HL-60/S4 (cell line): ENCODE data around the gene ABCF2.

Experiments
- in situ Hi-C: fragments of 300-500 bp; cut with MboI; formaldehyde crosslinking; loops from 2 replicates; pipeline ENCODE4 v1.14.3; 2022; ENCODE audit warnings: low sequenced_read_pairs

Gene ABCF2

DNA sequence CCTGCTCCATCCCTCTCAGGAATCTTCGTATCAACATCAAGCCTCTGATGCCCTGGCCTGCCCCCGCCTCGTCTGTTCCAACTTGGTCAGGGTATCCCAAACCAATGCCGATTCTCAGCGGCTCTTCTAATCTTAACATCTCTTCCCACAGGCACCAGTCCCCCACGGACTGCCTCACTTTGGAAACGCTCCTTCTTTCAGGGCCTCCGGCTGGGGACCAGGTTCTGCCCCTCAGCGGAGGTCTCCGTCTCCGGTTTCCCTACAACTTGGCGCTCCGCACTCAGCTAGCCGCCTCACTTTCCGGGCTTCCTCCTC, 488 bp downstream of the ABCF2 start:
- in situ Hi-C loops = no loop called here

DNA sequence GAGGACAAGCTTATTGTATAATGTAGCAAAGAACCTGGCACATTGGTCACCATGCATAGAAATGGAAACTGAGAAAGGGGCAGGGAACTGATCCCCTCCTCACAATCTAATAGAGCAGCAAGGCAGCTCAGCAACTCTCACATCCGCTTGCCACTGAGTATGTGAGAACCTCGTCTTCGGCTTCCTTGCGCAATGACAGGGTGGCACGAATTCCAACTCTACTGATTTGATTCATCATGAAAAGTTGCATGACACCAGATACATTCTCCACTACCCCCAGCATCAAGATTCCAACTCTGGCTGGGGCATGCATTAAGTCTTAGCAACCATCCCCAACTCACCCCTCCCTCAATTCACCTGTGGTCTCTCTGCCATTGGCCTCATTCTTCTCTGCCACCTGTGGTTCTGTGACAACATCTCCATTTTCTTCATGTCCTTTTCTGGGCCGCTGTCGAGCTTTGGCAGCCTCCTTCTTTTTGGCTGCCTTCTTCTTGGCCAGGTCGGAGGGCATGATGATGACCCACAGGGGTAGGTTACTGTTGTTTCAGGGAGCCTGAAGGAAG, 976 bp downstream of the ABCF2 start:
- in situ Hi-C loops = no loop called here

DNA sequence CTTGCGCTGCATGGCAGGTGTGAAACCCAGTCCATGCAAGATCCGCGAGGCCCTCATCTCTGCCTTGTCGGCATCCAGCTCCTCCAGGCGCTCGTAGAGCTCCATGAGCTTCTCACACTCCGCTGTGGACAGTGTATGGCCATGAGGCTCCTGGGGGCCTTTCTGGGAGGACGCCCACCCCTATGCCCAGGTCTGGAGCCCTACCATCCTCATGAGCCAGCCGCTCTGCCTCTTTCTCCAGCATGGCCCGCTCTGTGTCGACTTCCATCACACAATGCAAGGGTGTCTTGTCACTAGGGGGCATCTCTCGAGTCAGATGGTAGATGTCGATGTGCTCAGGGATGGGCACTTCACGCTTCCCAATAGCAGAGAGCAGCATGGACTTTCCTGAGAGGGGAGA, 3.3 kb downstream of the ABCF2 start:
- in situ Hi-C loops = no loop called here

DNA sequence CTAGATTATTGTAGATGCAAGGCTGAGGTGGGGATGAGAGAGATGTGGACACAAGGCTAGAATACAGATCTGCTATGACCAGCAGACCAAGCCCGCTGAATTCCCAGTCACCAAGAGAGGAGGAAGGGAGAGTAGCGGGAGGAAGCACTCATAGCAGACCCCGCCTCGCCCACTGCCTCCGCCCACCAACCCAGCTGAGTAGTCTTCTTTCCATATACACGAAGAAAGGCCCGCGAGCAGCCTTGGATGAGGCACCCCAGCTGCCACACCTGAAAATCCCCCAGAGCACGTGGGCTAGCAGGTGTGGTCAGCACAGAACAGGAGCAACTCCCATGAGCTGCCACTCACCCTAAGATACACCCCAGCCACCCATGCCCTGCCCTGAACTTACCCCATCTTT, 8.8 kb downstream of the ABCF2 start:
- in situ Hi-C loops = no loop called here

DNA sequence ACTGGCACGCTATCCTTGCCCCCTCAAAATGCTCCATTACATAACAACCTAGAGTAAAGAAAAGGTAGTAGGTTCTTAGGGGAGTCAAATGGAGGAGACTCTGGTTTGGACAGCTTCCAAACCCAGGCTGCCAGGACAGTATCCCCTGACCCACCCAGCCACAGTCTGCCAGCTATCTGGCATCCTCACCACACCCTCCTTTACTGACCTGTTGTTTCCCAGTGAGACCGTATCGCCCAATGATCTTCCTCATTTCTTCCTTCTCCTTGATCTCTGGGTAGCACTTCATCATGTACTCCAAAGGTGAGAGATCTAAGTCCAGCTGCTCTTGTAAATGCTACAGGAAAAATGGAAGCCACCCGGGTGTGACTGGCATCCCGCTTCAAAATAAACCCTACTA, 11.6 kb downstream of the ABCF2 start:
- in situ Hi-C loops = no loop called here

DNA sequence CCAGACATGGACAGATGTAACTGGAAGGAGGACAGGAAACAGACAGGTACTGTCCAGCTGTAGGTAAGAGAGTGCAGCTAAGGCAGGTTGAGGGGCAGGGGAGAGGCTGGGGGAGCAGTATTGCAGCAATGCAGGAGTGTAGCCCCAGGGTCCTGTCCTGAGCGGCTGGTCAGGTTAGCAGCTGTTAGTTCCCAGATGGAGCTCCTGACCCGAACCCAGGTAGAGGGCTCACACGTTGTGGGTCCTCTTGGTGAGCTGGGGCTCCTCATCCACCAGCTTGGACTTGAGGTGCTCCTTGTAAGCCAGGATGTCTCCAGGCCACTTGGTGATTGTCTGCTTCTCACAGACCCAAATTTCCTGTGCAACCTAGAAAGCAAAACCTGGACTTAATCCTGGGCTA, 13.2 kb downstream of the ABCF2 start:
- in situ Hi-C loops = no loop called here

DNA sequence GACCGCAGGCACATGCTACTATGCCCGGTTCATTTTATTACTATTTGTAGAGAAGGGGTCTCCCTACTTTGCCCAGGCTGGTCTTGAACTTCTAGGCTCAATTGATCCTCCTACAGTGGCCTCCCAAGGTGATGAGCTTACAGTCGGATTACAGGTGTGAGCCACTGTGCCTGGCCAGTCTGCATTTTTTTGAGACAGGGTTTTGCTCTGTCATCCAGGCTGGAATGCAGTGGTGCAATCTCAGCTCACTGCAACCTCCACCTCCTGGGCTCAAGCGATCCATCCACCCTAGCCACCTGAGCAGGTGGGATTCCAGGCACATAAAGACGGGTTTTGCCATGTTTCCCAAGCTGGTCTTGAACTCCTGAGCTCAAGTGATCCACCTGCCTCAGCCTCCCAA, 14.4 kb downstream of the ABCF2 start:
- in situ Hi-C loops = no loop called here

DNA sequence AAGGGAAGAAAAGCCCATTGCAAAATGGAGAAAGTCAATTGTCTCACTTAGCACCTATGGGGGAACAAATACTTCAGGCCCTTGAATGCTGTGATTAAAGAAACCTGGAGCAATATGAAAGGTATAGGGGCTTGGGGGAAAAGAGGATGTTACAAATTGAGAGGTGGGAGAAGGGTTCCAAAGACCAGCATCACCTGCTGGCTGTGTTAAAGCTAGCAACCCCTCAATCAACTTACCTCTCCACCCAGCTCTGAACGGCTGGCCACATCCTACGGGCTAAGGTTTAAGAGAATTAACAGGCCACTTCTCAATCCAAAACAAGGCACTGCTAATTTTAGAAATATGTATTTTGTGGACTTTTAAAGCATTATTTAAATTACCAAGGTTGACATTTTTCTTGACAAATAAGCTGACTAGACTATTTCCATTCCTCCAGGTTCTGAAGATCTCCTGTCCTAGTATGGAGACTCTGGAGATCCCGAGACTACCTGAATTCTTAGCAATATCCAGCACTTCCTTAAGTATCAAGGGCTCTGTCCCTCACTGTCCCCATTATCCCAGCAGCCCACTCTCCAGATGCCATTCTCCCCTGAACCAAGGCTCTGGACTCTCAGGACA, 15.7 kb downstream of the ABCF2 start:
- in situ Hi-C loops = no loop called here

DNA sequence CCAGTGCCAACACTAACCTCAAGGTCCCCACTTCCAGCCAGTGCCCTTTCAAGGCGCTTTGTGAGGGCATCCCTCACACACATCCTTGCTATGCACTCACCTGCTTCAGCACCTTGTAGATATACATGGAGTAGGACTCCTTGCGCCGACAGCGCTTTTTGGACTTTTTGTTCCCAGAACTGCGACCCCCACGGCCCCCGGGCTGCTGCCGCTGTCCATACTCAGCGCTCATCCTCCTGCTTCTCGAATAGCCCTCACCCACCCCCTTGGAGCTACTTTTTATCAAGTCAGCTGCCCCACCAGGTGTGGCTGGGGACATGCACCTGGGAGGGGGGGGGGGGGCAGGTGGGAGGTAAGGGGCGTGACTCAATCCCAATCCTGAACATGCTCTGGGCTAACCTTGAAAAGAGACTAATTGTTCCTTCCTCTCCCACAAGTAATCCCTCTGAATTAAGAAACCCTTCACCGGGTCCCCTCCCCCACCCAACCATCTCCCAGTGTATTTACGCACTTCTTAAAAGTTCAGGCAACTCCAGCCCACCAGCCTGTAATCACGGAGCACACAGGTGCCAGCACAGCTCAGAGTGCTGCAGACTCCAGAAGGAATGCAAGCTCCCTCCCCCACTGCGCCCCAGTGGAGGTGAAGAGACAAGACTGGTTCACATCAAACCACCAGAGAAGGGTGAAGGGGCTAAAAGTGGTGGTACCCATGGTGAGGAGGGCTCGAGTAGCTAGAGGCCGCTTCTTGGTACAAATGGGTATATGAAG, 16.7 kb downstream of the ABCF2 start, which contains the start of gene H2BK1:
Gene H2BK1, minus strand, starts transcription at position 402 of the 768 bp plus-strand sequence. Its CDS starts 170 bp downstream, at position 232.
- in situ Hi-C loops = no loop called here

DNA sequence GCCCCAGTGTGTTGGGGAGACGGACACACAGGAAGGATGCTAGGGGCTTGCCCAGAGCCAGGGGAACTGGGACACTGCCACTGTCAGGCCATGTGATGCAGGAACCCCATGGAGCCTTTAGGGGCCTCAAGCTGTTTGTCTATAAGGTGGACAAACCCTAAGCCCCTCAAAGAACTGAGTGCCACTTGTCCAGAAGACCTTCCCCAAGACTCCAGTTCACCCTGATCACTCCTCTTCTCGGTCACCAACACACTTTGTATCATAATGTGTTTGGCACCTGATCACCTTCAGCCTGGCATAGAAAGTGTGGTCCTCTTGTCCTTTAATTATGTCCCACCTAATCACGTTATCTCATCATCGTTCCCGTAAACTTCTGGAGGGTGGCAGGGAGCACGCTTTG, 17.4 kb downstream of the ABCF2 start:
- in situ Hi-C loops = no loop called here

DNA sequence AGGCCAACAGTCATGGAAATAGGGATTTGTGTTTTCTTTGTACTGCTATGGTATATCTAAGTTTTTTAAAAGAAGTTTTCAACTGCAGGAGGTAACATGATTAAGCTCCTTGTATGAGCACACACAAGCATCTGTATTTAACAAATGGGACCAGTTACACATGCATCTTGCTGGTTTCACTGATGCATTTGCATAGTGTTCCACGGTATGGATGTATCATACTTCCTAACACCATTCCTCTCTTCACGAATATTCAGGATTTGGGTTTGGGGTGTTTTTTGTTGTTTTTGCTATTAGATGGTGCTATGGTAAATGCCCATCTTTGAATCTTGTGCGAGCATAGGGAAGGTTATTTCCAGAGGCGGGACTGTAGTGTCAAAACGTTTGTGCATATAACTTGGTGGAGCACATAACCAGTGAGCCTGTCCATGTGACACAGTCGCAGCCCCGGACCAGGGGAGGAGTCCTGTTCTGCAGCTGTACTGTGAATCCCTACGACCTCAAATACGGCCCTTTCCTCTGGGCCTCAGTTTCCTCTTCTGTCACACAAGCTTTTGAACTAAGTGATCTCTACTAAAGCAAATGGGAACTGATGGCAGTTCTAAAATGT, 18.6 kb downstream of the ABCF2 start:
- in situ Hi-C loops = no loop called here

DNA sequence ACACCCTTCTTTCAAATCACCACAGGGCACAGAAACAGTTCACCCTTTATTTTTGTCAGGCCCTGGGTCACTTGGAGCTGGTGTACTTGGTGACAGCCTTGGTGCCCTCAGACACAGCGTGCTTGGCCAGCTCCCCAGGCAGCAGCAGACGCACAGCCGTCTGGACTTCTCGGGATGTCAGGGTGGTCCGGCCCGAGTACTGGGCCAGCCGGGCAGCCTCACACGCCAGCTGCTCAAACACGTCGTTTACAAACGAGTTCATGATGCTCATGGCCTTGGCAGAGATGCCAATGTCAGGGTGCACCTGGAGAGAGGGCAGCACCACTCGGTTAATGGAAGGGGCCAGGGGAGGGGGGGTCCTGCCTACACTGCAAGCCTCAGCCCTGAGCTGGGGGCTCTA, 19.2 kb downstream of the ABCF2 start:
- in situ Hi-C loops = no loop called here

DNA sequence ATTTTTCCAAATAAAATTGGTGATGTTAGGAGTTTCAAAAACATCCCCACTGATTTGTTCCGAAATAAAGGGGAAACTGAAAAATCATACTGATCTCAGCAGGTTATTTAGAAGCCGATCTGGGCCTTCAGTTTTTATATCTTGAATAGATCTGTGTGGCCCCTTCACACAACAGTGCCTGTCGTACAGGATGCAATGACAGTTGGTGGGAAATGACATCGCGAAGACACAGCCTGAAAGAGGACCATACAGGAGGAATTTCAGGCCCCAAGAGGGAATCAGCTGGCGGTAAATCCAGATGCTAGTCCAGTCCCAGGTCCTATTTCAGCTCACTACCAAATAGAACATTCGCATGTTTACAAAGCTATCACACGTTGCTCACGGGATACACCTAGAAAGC, 19.7 kb downstream of the ABCF2 start:
- in situ Hi-C loops = no loop called here

DNA sequence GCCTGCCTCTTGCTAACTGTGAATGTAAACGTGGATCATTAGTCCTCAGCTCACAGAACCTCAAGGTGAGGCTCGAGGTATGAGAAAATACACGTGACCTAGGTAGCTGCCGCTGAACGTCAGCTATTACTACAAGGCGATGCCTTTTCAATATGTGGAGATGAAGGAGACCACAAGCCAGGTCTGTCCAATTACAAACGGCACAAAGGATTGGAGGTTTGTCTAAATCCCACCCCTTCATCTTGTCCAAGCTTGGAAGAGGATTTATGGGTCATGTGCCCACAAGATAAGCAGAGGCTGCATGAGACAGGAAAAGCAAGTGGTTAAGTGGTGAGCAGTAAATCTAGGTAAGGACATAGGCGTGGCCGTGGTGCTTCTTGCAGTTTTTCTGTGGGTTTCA, 20.1 kb downstream of the ABCF2 start:
- in situ Hi-C loops = no loop called here

DNA sequence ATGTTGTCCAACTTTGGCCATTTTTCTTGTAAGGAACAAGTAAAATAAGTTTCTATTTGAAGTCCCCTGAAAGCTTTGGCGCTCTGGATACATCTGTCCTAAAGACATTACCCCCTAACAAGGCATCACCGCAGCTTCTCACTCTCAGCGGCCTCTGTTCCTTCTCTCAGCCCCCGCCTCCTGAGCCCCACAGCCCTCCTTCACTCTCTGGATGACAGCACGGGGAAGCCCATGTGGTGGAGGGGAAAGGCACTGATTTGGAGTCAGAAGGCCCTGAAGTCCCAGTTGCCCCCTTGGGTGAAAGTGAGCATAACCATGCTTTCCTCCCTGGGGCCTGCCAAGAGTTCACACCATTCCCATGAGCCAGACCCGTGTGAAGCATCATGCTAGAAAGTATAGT, 21.3 kb downstream of the ABCF2 start:
- in situ Hi-C loops = no loop called here

DNA sequence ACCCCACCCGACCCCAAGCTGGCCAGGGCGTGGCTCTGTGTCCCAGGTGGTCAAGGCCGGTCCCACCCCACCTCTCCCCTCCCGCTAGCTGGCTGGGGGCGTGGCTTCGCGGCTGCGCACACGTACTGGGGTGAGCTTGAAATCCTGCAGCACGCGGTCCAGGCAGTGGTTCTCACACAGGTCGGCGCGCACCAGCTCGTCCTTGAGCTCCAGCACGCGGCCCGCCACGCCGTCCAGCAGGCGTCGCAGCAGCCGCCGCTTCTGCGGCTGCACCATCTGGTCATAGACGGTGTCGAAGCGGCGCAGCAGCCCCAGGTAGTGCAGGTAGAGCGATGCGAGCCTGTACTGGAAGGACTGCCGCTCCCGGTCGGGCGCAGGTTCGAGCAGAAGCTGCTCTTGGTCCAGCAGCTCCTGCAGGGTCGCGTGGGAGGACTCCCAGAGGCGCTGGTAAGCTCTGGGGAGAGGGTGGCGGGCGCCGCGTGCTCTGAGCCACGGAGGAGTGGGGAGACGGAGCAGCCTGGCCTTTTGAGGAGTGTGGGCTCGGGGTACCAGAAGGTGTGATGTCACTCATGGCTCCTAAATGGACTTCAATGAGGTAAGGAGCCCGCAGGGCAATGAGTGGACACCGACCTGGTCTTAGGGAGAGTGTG, 22.5 kb downstream of the ABCF2 start:
- in situ Hi-C loops = no loop called here

DNA sequence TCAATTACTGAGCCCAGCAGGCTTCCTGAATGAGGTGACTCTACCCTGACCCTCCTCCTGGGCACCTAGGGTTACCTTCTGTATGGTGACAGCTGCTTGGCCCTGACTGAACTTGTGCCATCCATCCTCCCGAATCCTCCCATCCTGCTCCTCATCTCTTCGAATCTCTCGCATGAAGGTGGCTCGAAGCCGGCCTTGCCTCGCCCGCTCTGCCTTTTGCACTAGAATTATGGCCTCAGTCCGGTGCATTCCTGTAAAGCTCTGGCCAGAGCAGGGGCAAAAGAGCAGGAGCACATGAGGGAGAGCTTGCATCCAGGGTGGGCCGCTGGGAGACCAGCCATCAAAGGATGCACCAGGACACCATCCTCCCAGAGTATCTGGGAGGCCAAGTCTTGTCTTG, 24.2 kb downstream of the ABCF2 start:
- in situ Hi-C loops = no loop called here

DNA sequence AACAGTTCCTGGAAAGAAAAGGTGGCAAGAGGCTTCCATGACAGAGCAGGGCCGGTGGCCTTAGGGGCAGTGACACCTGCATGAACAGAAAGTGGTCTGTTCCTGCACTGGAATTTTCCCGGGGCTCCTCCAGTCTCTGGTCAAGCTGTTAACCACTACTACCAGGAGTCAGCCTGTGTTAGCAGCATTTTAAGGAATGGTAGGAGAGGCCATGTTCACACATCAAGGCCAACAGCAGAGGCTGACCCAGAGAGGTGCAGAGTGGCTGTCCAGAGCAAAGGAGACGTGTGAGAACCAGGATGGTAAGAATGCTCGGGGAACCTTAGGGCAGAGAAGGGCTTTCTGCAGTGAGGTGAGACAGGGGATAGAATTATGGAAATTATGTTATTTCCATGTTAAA, 25.3 kb downstream of the ABCF2 start:
- in situ Hi-C loops = no loop called here

DNA sequence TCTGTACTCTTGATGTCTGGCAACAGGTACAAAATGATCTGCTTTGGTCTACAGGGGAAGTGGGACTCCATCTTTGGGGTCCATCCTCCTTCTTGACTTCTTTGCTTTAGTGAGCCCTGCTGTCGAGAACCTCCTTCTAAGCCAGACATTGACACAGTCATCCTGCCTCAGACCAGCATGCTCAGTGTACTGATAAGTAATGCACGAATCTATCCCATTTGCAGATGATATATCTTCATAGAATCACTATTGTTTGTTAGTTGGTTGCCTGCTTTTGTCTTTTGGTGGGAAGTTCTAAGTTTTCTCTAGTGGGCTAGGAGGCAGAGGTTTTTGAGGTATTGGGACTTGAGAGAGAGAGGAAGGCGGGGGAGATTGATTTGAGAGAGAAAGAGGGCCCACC, 25.7 kb downstream of the ABCF2 start:
- in situ Hi-C loops = no loop called here

DNA sequence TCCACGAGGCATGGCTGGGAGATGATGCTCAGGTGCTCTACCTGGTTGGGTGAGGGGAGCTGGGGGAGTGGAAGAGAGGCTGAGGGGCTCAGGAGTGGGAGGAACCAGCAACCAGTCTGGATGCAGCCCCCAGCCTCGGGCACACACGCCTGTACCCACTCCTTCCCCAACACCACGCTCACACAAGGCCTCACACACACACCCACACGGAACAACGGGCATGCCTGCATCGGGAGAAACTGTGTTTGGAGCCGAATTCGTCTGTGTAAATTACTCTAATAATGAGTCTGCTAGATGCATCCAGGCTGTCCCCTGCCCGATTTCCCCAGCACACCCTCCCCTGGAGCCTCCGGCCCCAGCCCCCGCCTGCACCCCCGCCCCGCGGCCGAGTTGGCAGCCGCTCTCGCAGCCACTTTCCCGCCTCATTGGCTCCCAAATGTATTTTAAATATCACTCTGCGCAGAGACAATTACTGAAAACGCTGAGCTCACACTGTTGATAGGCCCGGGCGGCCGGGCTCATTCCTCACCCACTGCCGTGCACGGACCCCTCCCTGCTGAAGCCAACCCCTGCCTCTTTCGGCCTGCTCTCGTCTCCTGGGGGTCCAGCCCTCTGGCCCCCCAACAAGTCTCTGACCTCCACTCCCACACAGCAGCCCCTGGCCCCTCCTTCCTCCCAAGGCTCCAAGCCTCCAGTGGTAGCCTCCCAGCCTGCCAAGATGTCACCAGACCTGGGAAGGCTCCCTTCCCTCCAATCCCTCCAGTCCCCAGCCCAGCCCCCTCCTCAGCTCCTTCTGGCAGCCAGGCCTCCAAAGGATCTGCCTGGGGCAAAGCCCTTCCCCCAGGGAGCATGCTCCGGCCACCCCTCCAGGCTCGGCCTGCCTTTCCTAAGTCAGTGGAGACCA, 27.8 kb downstream of the ABCF2 start:
- in situ Hi-C loops = no loop called here

DNA sequence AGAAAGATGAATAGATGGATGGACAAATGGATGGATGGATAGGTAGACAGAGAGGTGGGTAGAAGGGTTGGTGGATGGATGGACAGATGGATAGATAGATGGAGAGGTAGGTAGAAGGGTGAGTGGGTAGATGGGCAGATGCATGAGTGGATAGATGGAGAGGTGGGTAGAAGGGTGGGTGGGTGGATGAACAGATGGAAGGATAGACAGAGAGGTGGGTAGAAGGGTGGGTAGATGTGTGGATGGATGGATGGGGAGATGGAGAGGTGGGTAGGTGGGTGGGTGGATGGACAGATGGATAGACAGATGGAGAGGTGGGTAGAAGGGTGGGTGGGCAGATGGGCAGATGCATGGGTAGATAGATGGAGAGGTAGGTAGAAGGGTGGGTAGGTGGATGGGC, 29.1 kb downstream of the ABCF2 start:
- in situ Hi-C loops = no loop called here
